ENCODE results near the gene KLK11.

KLK11 gene

GRCh38 chr19:51031220-51031879 is 4.9 kb upstream of the KLK11 start:
- DNase-seq (ENCODE audit: low spot score), result no peak
- no peak for TF ChIP-seq CTCF (IDR thresholded peaks at IDR 0.05; ENCODE audit: borderline replicate concordance, control extremely low read depth, extremely low read depth, insufficient read depth, missing control alignments)
- in situ Hi-C loops (cut with MboI; ENCODE audit: low sequenced_read_pairs, unreplicated experiment), result no loop called here

GRCh38 chr19:51030631-51031030 is 4.2 kb upstream of the KLK11 start:
- TF ChIP-seq CTCF (IDR thresholded peaks at IDR 0.05; ENCODE audit: borderline replicate concordance, control extremely low read depth, extremely low read depth, insufficient read depth, missing control alignments), result no peak
- no peak for DNase-seq (ENCODE audit: low spot score)
- in situ Hi-C loops (cut with MboI; ENCODE audit: low sequenced_read_pairs, unreplicated experiment), result no loop called here

- DNase-seq (ENCODE audit: low spot score), result no peak
Observed at GRCh38 chr19:51029718-51030117, 3.3 kb upstream of the KLK11 start.

GRCh38 chr19:51027873-51028272 is 1.5 kb upstream of the KLK11 start:
- DNase-seq (ENCODE audit: low spot score), result no peak
- TF ChIP-seq CTCF (IDR thresholded peaks at IDR 0.05; ENCODE audit: borderline replicate concordance, control extremely low read depth, extremely low read depth, insufficient read depth, missing control alignments), result no peak
- in situ Hi-C loops (cut with MboI; ENCODE audit: low sequenced_read_pairs, unreplicated experiment), result no loop called here

More at GRCh38 chr19:51029718-51030117, 3.3 kb upstream of the KLK11 start:
- in situ Hi-C loops (cut with MboI; ENCODE audit: low sequenced_read_pairs, unreplicated experiment), result no loop called here
- TF ChIP-seq CTCF (IDR thresholded peaks at IDR 0.05; ENCODE audit: borderline replicate concordance, control extremely low read depth, extremely low read depth, insufficient read depth, missing control alignments), result no peak

GRCh38 chr19:51027126-51027806 is 850 bp upstream of the KLK11 start:
- in situ Hi-C loops (cut with MboI; ENCODE audit: low sequenced_read_pairs, unreplicated experiment), result no loop called here

More at GRCh38 chr19:51027126-51027806, 850 bp upstream of the KLK11 start:
- peak; percentile 18 for DNase-seq (ENCODE audit: low spot score)
- TF ChIP-seq CTCF (IDR thresholded peaks at IDR 0.05; ENCODE audit: borderline replicate concordance, control extremely low read depth, extremely low read depth, insufficient read depth, missing control alignments), result no peak

Data from GM13976 (cell line).